Measurements from ENCODE around the gene ZNF366. TPM values are rescaled to one million over a fixed set of nuclear protein-coding genes. Genes with fewer than 3 reads are reported as not detected.

Gene ZNF366
- total RNA-seq, 1 experiment from 2014 or later = not detected

DNA sequence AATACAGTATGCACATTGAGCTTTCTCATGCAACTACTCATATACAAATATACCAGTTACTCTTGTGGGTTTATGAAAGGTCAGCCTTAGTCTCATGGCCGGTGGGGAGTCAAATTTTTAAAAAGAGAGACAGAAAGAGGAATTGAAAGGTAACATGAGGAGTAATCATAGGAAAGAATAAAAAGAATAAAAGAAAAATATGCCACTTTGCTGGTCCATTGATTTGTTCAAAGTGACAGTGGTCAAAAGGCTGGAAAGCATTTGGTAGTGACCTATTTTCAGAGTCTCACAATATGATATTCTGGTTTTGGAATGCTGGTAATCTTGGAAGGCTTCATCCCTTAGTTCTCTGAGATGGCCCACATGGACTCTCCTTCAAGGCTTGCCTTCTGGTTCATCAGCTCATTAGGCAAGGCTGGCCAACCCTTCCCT lies 67.0 kb downstream of the ZNF366 start:
- intact Hi-C loops (cut with micrococcal nuclease; ENCODE audit: unreplicated experiment) = no loop called here
- no peaks in the 10 kb centered on the region for H3K36me3 Mint-ChIP-seq (ENCODE audit: insufficient read depth, unreplicated experiment)
- TF ChIP-seq, protein P1, sequence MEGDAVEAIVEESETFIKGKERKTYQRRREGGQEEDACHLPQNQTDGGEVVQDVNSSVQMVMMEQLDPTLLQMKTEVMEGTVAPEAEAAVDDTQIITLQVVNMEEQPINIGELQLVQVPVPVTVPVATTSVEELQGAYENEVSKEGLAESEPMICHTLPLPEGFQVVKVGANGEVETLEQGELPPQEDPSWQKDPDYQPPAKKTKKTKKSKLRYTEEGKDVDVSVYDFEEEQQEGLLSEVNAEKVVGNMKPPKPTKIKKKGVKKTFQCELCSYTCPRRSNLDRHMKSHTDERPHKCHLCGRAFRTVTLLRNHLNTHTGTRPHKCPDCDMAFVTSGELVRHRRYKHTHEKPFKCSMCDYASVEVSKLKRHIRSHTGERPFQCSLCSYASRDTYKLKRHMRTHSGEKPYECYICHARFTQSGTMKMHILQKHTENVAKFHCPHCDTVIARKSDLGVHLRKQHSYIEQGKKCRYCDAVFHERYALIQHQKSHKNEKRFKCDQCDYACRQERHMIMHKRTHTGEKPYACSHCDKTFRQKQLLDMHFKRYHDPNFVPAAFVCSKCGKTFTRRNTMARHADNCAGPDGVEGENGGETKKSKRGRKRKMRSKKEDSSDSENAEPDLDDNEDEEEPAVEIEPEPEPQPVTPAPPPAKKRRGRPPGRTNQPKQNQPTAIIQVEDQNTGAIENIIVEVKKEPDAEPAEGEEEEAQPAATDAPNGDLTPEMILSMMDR (IDR thresholded peaks at IDR 0.05; ENCODE audit: unreplicated experiment) = no peak
- CTCF ChIA-PET = no interaction called here
- no peaks in the 10 kb centered on the region for H3K9me3 Mint-ChIP-seq (ENCODE audit: low read depth, unreplicated experiment)
- BruUV-seq (replicated peaks) = no TSS peak
- H3K27me3 Mint-ChIP-seq (ENCODE audit: unreplicated experiment) = peaks cover 36% of the 10 kb centered on the region
- H3K4me1 Mint-ChIP-seq (ENCODE audit: low read depth, unreplicated experiment) = no peaks in the 10 kb centered on the region
- DNase-seq = no peak
- no peak overlapping the region for H3K4me3 Mint-ChIP-seq (ENCODE audit: low read depth, unreplicated experiment)
- H3K27ac Mint-ChIP-seq (ENCODE audit: unreplicated experiment) = no peak overlapping the region

DNA sequence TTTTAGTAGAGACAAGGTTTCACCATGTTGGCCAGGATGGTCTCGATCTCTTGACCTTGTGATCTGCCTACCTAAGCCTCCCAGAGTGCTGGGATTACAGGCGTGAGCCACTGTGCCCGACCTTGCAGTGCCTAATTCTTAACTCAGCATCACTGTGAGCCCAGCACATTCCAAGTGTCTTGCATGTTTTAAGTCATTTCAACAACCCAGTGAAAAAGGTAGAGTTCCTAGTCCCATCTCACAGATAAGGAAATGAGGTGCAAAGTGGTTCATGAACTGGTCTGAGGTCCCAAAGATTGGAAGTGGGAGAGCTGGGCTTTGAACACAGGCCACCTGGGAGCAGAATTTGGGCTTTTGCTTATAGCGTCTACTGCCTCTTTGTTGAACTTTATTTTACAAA lies 68.0 kb downstream of the ZNF366 start:
- TF ChIP-seq, protein P1 (IDR thresholded peaks at IDR 0.05; ENCODE audit: unreplicated experiment) = no peak
- Mint-ChIP-seq H3K36me3 (ENCODE audit: insufficient read depth, unreplicated experiment) (no peaks in the 10 kb centered on the region), H3K4me3 (ENCODE audit: low read depth, unreplicated experiment) (no peak overlapping the region), H3K4me1 (ENCODE audit: low read depth, unreplicated experiment) (no peaks in the 10 kb centered on the region), H3K9me3 (ENCODE audit: low read depth, unreplicated experiment) (no peaks in the 10 kb centered on the region), H3K27ac (ENCODE audit: unreplicated experiment) (no peak overlapping the region), H3K27me3 (ENCODE audit: unreplicated experiment) (peaks cover 40% of the 10 kb centered on the region)
- intact Hi-C loops (cut with micrococcal nuclease; ENCODE audit: unreplicated experiment) = no loop called here
- no TSS peak for BruUV-seq (replicated peaks)
- CTCF ChIA-PET = interaction anchor here (1.1 kb wide), 1 partner anchor 23 kb away, joined by 5 read pairs; no protein-coding TSS in a partner anchor
- DNase-seq = no peak

DNA sequence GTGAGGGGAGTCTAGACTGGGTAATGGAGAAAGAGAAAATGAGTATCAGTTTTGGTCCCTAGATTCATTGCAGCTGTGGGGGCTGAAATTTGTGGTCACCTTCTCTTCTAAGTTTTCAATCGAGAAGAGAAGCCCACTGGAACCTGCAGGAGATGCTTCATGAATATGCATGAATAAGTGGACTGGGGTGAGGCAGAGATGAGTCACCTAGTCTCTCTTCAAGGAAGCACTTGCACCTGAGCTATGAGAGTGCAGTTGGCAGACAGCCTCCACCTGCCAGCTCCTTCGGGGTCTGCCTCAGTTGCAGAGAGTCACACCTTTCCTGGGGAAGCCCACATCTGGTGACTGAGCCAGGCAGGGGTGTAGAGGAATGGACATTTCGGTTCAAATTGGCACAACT lies 69.1 kb downstream of the ZNF366 start:
- Mint-ChIP-seq H3K9me3 (ENCODE audit: low read depth, unreplicated experiment) (no peaks in the 10 kb centered on the region), H3K4me1 (ENCODE audit: low read depth, unreplicated experiment) (no peaks in the 10 kb centered on the region), H3K36me3 (ENCODE audit: insufficient read depth, unreplicated experiment) (no peaks in the 10 kb centered on the region), H3K27me3 (ENCODE audit: unreplicated experiment) (peaks cover 41% of the 10 kb centered on the region), H3K4me3 (ENCODE audit: low read depth, unreplicated experiment) (no peak overlapping the region), H3K27ac (ENCODE audit: unreplicated experiment) (no peak overlapping the region)
- DNase-seq = peak; percentile 10
- CTCF ChIA-PET = no interaction called here
- TF ChIP-seq, protein P1 (IDR thresholded peaks at IDR 0.05; ENCODE audit: unreplicated experiment) = no peak
- no TSS peak for BruUV-seq (replicated peaks)
- intact Hi-C loops (cut with micrococcal nuclease; ENCODE audit: unreplicated experiment) = no loop called here

DNA sequence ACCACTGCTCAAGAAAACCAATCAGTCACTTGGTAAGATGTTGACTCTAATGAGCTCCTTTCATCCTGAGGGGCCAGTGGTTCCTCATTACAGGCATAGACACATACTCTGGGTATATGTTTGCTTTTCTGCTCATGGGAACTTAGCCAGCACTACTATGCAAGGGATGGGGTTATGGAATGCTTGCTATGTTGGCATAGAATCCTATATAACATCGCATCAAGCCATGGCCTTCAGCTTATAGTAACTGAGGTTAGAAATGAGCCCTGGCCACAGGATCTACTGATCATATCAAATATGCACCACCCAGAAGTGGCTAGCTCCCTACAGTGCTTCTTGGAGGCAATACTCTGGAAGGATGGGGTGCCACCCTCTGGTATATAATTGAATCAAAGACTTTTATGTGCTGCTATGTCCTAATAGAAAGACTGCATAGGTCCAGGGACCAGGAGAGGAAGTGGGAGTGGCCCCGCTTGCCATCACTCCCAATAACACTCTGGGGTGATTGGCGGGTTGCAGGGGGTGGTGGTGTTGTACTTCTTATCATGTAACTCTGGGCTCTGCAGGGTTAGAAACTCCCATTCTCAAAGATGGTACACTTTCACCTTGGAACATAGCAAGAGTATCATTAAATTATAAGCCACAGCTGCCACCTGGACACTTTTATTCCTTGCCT lies 70.3 kb downstream of the ZNF366 start:
- Mint-ChIP-seq H3K36me3 (ENCODE audit: insufficient read depth, unreplicated experiment) (no peaks in the 10 kb centered on the region), H3K27me3 (ENCODE audit: unreplicated experiment) (peaks cover 49% of the 10 kb centered on the region), H3K4me1 (ENCODE audit: low read depth, unreplicated experiment) (no peaks in the 10 kb centered on the region), H3K27ac (ENCODE audit: unreplicated experiment) (no peak overlapping the region), H3K4me3 (ENCODE audit: low read depth, unreplicated experiment) (no peak overlapping the region), H3K9me3 (ENCODE audit: low read depth, unreplicated experiment) (no peaks in the 10 kb centered on the region)
- intact Hi-C loops (cut with micrococcal nuclease; ENCODE audit: unreplicated experiment) = no loop called here
- DNase-seq = no peak
- CTCF ChIA-PET = no interaction called here
- no TSS peak for BruUV-seq (replicated peaks)
- TF ChIP-seq, protein P1 (IDR thresholded peaks at IDR 0.05; ENCODE audit: unreplicated experiment) = no peak

Measured in Calu3 (cell line).